Heart left ventricle (tissue), 16 donors: Measurements from ENCODE around the gene PRR30. TPM values are rescaled to one million over a fixed set of nuclear protein-coding genes. Genes with fewer than 3 reads are reported as not detected.
A peak's percentile ranks its signal among the peaks of the same experiment; 100 is the strongest.

Source experiments
- ATAC-seq, 4 donors: fragments of 200-7000 bp; cut with Tn5 transposase; one replicate each; pipeline ENCODE4 v1.9.1; 2020 to 2022; ENCODE audit warnings: moderate library complexity in 4 of 4, mild to moderate bottlenecking in 3 of 4, moderate number of reproducible peaks in 1 of 4
- DNase-seq, 5 donors: peaks; one replicate each; pipeline ENCODE4 v3.0.0-alpha.2; 2020
- H3K27ac ChIP-seq, 12 donors: fragments of 200-600 bp; sonication (generic) in 4 of 12; one replicate each; pipeline versions ENCODE4 v1.5.0 to v1.8.0; 2016 to 2022; ENCODE audit warnings: mild to moderate bottlenecking in 2 of 12
- H3K27me3 ChIP-seq, 9 donors: fragments of 200-600 bp; sonication (generic) in 2 of 9; one replicate each; pipeline versions ENCODE4 v1.5.1 to v1.8.0; 2016 to 2022; ENCODE audit warnings: mild to moderate bottlenecking in 3 of 9
- H3K36me3 ChIP-seq, 9 donors: fragments of 200-600 bp; sonication (generic) in 2 of 9; one replicate each; pipeline versions ENCODE4 v1.5.0 to v1.8.0; 2018 to 2022; ENCODE audit warnings: mild to moderate bottlenecking in 2 of 9
- H3K4me1 ChIP-seq, 12 donors: fragments of 200-600 bp; sonication (generic) in 4 of 12; one replicate each; pipeline versions ENCODE4 v1.5.0 to v1.8.0; 2016 to 2022; ENCODE audit warnings: mild to moderate bottlenecking in 3 of 12
- H3K4me3 ChIP-seq, 12 donors: fragments of 200-600 bp; sonication (generic) in 4 of 12; one replicate each; pipeline versions ENCODE4 v1.5.0 to v1.8.0; 2017 to 2022; ENCODE audit warnings: mild to moderate bottlenecking in 9 of 12, moderate library complexity in 4 of 12
- H3K9me3 ChIP-seq, 12 donors: fragments of 200-600 bp; sonication (generic) in 4 of 12; one replicate each; pipeline versions ENCODE4 v1.5.0 to v1.8.0; 2016 to 2022; ENCODE audit warnings: mild to moderate bottlenecking in 1 of 12
- POLR2A ChIP-seq, 2 donors: fragments of 450-650 bp; IDR thresholded peaks; one replicate each; pipeline ENCODE4 v1.6.1; 2017; ENCODE audit warnings: antibody characterized with exemption in 2 of 2, mild to moderate bottlenecking in 2 of 2, moderate library complexity in 2 of 2
- WGBS, 4 donors: extraction: QIAGEN DNeasy Blood & Tissue Kit in 2 of 4; methylation state at CpG; one replicate each; pipeline versions ENCODE4 v1.1.5 to v1.1.7; 2013 to 2018; 5-methylcytosine and 5-hydroxymethylcytosine counted together
- intact Hi-C, 10 donors: fragments of 100-400 bp; cut with DNase I; formaldehyde crosslinking; loops; one replicate each; pipeline versions ENCODE4 v1.11.1 to v1.14.2; 2022
- polyA plus RNA-seq, 2 donors: library from polyadenylated mRNA; stranded (reverse); fragments of 200-250 nt; gene quantifications; one replicate each; pipeline ENCODE4 v1.2.3, GENCODE V29; 2013
- total RNA-seq, 9 donors: library from RNA; depleted of rRNA in 2 of 9; stranded (reverse); fragments of >200 nt in 2 of 9; fragmentation: NEBNext Ultra II Directional in 3 of 9; extraction: Animal tissue kit (Norgen Biotek cat#: 25700) in 3 of 9; gene quantifications; one replicate each; pipeline versions ENCODE4 v1.1.0 to v1.2.4, GENCODE V29; 2016 to 2023
- TF ChIP-seq, protein P1 (sequence below), 12 donors: fragments of 200-600 bp; sonication (generic) in 4 of 12; IDR thresholded peaks; one replicate each; pipeline versions ENCODE4 v1.5.0 to v1.8.0; 2018 to 2022; ENCODE audit warnings: antibody characterized with exemption in 12 of 12, mild to moderate bottlenecking in 5 of 12
- donor health status: ischemic (EF 13 %, LVEDD 7.1; RV severe dilation, severe dysfunction).
- donor health status: healthy with polysubstance abuse.
- donor health status: DM: no; HTN: yes; CAD: no.
- donor health status: DM: no; HTN: no; CAD: no.
- donor health status: ischemic (EF 25% LVEDD 6.9; RV normal size, moderate dysfunction).
- donor health status: ischemic (EF 25% LVEDD 5.7; RV mildly dilated, moderate dysfunction).
- donor health status: healthy.
- donor health status: DM: yes; HTN: yes; CAD: no.
- donor health status: ischemic (EF 35%, LVEDD 5.7; RV mildly dilated, moderate dysfunction).
- donor health status: nonischemic (EF 11% LVEDD 7.7; RV severe dilation, severe dysfunction).
- donor health status: DM: yes; HTN: yes; CAD: no.
- donor health status: PGD.
- donor health status: ischemic (EF 29% LVEDD 5.4; RV normal size, mild dysfunction).
- donor health status: nonischemic (EF 23%, LVEDD 6.1; RV moderate dilation, normal function).

PRR30 gene
- total and polyA plus RNA-seq, 11 donors, result not detected

DNA sequence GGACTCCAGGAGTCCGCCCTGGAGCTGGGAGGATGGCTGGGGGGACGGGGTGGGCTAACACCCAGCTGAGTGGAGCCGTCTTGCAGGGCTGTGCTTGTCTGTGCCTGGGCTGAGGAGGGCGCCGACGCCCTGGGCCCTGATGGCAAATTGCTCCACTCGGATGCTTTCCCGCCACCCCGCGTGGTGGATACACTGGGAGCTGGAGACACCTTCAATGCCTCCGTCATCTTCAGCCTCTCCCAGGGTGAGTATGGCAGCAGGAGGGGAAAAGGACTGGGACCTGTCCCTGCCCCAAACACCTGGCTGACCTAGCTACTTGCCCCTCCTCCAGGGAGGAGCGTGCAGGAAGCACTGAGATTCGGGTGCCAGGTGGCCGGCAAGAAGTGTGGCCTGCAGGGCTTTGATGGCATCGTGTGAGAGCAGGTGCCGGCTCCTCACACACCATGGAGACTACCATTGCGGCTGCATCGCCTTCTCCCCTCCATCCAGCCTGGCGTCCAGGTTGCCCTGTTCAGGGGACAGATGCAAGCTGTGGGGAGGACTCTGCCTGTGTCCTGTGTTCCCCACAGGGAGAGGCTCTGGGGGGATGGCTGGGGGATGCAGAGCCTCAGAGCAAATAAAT lies 39.8 kb downstream of the PRR30 start:
- intact Hi-C loops, result loop anchor here (2.0 to 10.0 kb wide), 11 partner anchors 27 to 255 kb away; partner anchors contain the start of genes TRIM54 (in 4 of the 10), DNAJC5G (in 1 of the 10) and DPYSL5 (in 1 of the 10)
- 90 to 93% (median 91%) methylated on average over 12 to 19 of the region's 19 CpGs for WGBS, 4 donors
- ATAC-seq, result no peak
- H3K4me3 ChIP-seq, result no peak overlapping the region
- H3K36me3 ChIP-seq, result no peaks in the 10 kb centered on the region
- H3K4me1 ChIP-seq, result peaks cover 0 to 20% (median 8%) of the 10 kb centered on the region in 12 donors
- peaks cover 0 to 6% (median 0%) of the 10 kb centered on the region in 9 donors for H3K27me3 ChIP-seq
- H3K9me3 ChIP-seq, result no peaks in the 10 kb centered on the region
- DNase-seq, result no peak
- no peak overlapping the region for H3K27ac ChIP-seq
- TF ChIP-seq, protein P1, sequence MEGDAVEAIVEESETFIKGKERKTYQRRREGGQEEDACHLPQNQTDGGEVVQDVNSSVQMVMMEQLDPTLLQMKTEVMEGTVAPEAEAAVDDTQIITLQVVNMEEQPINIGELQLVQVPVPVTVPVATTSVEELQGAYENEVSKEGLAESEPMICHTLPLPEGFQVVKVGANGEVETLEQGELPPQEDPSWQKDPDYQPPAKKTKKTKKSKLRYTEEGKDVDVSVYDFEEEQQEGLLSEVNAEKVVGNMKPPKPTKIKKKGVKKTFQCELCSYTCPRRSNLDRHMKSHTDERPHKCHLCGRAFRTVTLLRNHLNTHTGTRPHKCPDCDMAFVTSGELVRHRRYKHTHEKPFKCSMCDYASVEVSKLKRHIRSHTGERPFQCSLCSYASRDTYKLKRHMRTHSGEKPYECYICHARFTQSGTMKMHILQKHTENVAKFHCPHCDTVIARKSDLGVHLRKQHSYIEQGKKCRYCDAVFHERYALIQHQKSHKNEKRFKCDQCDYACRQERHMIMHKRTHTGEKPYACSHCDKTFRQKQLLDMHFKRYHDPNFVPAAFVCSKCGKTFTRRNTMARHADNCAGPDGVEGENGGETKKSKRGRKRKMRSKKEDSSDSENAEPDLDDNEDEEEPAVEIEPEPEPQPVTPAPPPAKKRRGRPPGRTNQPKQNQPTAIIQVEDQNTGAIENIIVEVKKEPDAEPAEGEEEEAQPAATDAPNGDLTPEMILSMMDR (IDR thresholded peaks at IDR 0.05), result no peak
- no peak for TF ChIP-seq POLR2A (IDR thresholded peaks at IDR 0.05)

DNA sequence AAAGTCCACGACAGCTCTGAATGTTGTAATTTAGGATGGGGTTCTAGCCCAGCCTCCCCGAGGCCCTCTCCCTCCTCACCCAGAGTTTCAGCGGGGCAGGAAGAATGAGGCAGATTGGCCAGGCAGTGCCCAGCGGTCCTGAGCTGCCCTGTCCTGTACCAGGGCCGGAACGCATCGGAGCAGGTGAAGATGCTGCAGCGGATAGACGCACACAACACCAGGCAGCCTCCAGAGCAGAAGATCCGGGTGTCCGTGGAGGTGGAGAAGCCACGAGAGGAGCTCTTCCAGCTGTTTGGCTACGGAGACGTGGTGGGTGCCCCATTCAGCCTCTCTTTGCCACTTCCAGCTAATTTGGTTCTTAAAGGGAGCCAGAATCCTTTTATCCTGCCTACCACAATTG lies 41.9 kb downstream of the PRR30 start:
- no peaks in the 10 kb centered on the region for H3K27me3 ChIP-seq
- H3K4me1 ChIP-seq, result peaks cover 0 to 20% (median 8%) of the 10 kb centered on the region in 12 donors
- H3K27ac ChIP-seq, result no peak overlapping the region
- no peaks in the 10 kb centered on the region for H3K9me3 ChIP-seq
- no peak for ATAC-seq
- DNase-seq, result no peak
- H3K4me3 ChIP-seq, result no peak overlapping the region
- intact Hi-C loops, result loop anchor here in 7 of 10 donors (2.0 to 10.0 kb wide), 7 partner anchors 93 to 253 kb away; partner anchors contain the start of genes TRIM54 (in 4 of the 7), DNAJC5G (in 1 of the 7) and DPYSL5 (in 1 of the 7)
- WGBS, 4 donors, result 90 to 95% (median 93%) methylated on average over 14 of the region's 14 CpGs
- H3K36me3 ChIP-seq, result no peaks in the 10 kb centered on the region
- no peak for TF ChIP-seq POLR2A (IDR thresholded peaks at IDR 0.05)
- TF ChIP-seq, protein P1 (IDR thresholded peaks at IDR 0.05), result no peak

DNA sequence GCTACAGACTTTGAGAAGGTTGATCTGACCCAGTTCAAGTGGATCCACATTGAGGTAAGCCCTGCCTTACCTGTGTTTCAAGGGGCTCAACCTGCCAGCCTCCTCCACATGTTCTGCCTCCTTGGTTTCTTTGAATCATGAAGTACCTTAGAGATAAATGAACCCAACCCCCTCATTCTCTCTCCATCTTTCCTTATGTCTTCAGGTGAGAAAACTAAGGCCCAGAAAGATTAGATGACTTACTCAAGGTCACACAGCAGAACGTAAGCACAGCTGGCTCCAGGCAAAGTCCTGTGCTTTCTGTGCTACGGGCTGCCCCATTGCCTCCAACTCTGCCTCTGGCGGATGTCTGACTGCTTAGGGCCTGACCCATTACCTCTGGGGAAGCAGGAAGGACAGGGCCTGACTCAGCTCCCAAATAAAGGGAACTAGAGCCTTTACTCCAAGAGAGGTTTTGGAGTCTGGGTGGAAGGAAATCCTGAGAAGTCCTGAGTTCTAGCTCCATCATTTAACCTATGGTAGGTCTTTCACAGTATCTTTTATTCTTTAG lies 42.4 kb downstream of the PRR30 start:
- Histone ChIP-seq H3K27ac (peak overlapping the region in 5 of 12 donors; percentile 7 to 68 (median 60)), H3K36me3 (no peaks in the 10 kb centered on the region), H3K9me3 (no peaks in the 10 kb centered on the region), H3K4me1 (peaks cover 0 to 20% (median 8%) of the 10 kb centered on the region in 12 donors), H3K27me3 (no peaks in the 10 kb centered on the region), H3K4me3 (no peak overlapping the region)
- DNase-seq (peak in 1 of 5 donors; percentile 37), ATAC-seq (no peak)
- TF ChIP-seq, protein P1 (IDR thresholded peaks at IDR 0.05), result no peak
- TF ChIP-seq POLR2A (IDR thresholded peaks at IDR 0.05), result no peak
- intact Hi-C loops, result loop anchor here in 7 of 10 donors (2.0 to 10.0 kb wide), 7 partner anchors 94 to 252 kb away; partner anchors contain the start of genes TRIM54 (in 4 of the 7), DNAJC5G (in 1 of the 7) and DPYSL5 (in 1 of the 7)
- WGBS, 4 donors, result 71 to 84% (median 78%) methylated on average over 3 of the region's 3 CpGs
